ENCODE measurements around the gene GLTP. TPM values are rescaled to one million over a fixed set of nuclear protein-coding genes. Genes with fewer than 3 reads are reported as not detected.

Gene GLTP
- total and polyA plus RNA-seq, 2 of the 13 experiments (the other 11 are each of a cell fraction or from before 2014, with no cell fraction given), result 10.7 to 12.9 TPM

- no peak for TF ChIP-seq KIAA2018 (CRISPR knock-in tag; IDR thresholded peaks at IDR 0.05; ENCODE audit: borderline replicate concordance)
- no peak for TF ChIP-seq NR3C1 (CRISPR knock-in tag; IDR thresholded peaks at IDR 0.05)
- TF ChIP-seq MAF1 (CRISPR knock-in tag; IDR thresholded peaks at IDR 0.05; ENCODE audit: borderline replicate concordance), result no peak
- TF ChIP-seq ZBTB20 (CRISPR knock-in tag; IDR thresholded peaks at IDR 0.05; ENCODE audit: borderline replicate concordance, low read depth), result peak; percentile 93
- no peak; the same call in 1 of the 2 replicates for TF ChIP-seq FOXC1 (CRISPR knock-in tag; IDR thresholded peaks at IDR 0.05; ENCODE audit: borderline replicate concordance)
- peak; percentile 74 for TF ChIP-seq ZNF121 (CRISPR knock-in tag; IDR thresholded peaks at IDR 0.05)
- TF ChIP-seq ZNF780A (CRISPR knock-in tag; IDR thresholded peaks at IDR 0.05), result peak; percentile 19; the same call in 1 of the 2 replicates
- TF ChIP-seq RAD51 (IDR thresholded peaks at IDR 0.05; ENCODE audit: borderline replicate concordance), result no peak
- TF ChIP-seq ERF (CRISPR knock-in tag; IDR thresholded peaks at IDR 0.05), result peak; percentile 84
- no peak for TF ChIP-seq SIN3A (IDR thresholded peaks at IDR 0.05; ENCODE audit: borderline replicate concordance, low read depth, low read length)
- TF ChIP-seq REST (IDR thresholded peaks at IDR 0.05; ENCODE audit: borderline replicate concordance in 1 of 2, low read depth in 1 of 2, low read length in 2 of 2), result no peak
- TF ChIP-seq ZBTB44 (CRISPR knock-in tag; IDR thresholded peaks at IDR 0.05), result 0 out of 2 replicates have a peak, but pooled peaks have one; percentile 41
- TF ChIP-seq HNRNPH1 (optimal IDR thresholded peaks at IDR 0.05; ENCODE audit: low read depth, low read length), result no peak
- no peak for TF ChIP-seq ZNF616 (CRISPR knock-in tag; IDR thresholded peaks at IDR 0.05; ENCODE audit: low read depth)
- TF ChIP-seq GLI4 (CRISPR knock-in tag; IDR thresholded peaks at IDR 0.05; ENCODE audit: borderline replicate concordance), result peak; percentile 47; the same call in 1 of the 2 replicates
Observed at GRCh38 chr12:109863847-109864712, 16.3 kb downstream of the GLTP start (continued).
